Measurements from ENCODE around the gene GALM.
"Not testable (repeated sequence)": the region's sequence is repeated elsewhere in the genome, so short reads cannot be mapped to it uniquely, and the experiment has no call there.

GALM gene

DNA sequence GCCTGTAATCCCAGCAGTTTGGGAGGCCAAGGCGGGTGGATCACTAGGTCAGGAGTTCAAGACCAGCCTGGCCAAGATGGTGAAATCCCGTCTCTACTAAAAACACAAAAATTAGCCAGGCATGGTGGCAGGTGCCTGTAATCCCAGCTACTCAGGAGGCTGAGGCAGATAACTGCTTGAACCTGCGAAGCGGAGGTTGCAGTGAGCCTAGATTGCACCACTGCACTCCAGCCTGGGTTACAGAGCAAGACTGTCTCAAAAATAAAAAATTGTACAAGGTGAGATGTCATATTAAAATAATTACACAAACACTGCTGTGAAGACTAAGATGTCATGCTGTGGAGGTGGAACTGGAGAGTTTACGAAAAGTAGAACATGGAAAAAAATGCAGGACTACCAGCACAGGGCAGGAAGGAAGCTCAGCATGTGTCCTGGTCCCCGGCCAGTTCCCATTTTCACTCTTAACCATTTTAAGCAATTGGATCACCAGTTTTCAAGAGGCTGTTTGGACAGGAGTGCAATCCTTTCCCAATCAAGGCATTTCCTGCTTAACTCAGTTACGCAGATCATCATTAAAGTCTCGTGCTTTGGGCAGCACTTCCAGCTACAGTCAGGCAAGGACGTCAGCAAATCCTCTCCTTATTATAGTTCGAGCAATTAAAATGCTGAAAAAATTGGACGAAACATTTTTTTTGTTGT is 71.2 kb downstream of the GALM start:
- not testable (repeated sequence) for H3K36me3 ChIP-seq (ENCODE audit: control insufficient read depth in 1 of 2, insufficient read depth in 2 of 2, low read length in 2 of 2); H4K91ac ChIP-seq (ENCODE audit: low read depth, low read length); H4K8ac ChIP-seq (ENCODE audit: low read depth, low read length); H3K4me3 ChIP-seq (ENCODE audit: low read depth, low read length); H3K9me3 ChIP-seq (ENCODE audit: insufficient read depth, low read depth, low read length); H3K27me3 ChIP-seq (ENCODE audit: insufficient read depth, low read length); H3K18ac ChIP-seq (ENCODE audit: low read length); H3K79me2 ChIP-seq (ENCODE audit: control insufficient read depth, insufficient read depth, low read length, poor library complexity); H3K23ac ChIP-seq (ENCODE audit: low read length); H3K4me1 ChIP-seq (ENCODE audit: control insufficient read depth in 1 of 2, insufficient read depth in 2 of 2, low read length in 2 of 2); H2BK120ac ChIP-seq (ENCODE audit: insufficient read depth, low read length, poor library complexity); H3K14ac ChIP-seq (ENCODE audit: low read length); H3K4ac ChIP-seq (ENCODE audit: low read depth, low read length); H2BK12ac ChIP-seq (ENCODE audit: low read length); H2AFZ ChIP-seq (ENCODE audit: insufficient read depth, low read length, poor library complexity); H3K4me2 ChIP-seq (ENCODE audit: low read length); H2BK5ac ChIP-seq (ENCODE audit: low read depth, low read length, poor library complexity); H4K12ac ChIP-seq (ENCODE audit: low read depth, low read length); H3K79me1 ChIP-seq (ENCODE audit: low read length); H2AK5ac ChIP-seq (ENCODE audit: low read length); H3K9ac ChIP-seq (ENCODE audit: low read length)
- WGBS (ENCODE audit: extremely low coverage, insufficient coverage, insufficient read length), result no CpG with 5 or more reads among the region's 11 CpGs
- peak in 1 of 2 donors; percentile 41 for DNase-seq
- H3K27ac ChIP-seq (ENCODE audit: low read depth, low read length), result peak overlapping the region; percentile 14

- Histone ChIP-seq H3K4me3 (ENCODE audit: low read depth, low read length) (no peak overlapping the region), H3K9ac (ENCODE audit: low read length) (no peak overlapping the region), H3K14ac (ENCODE audit: low read length) (no peak overlapping the region), H4K91ac (ENCODE audit: low read depth, low read length) (no peak overlapping the region), H4K12ac (ENCODE audit: low read depth, low read length) (no peak overlapping the region), H2AFZ (ENCODE audit: insufficient read depth, low read length, poor library complexity) (no peak overlapping the region), H2AK5ac (ENCODE audit: low read length) (no peak overlapping the region), H3K4me1 (ENCODE audit: control insufficient read depth in 1 of 2, insufficient read depth in 2 of 2, low read length in 2 of 2) (peaks cover 2 to 3% of the 10 kb centered on the region in 2 experiments), H3K79me1 (ENCODE audit: low read length) (no peaks in the 10 kb centered on the region), H3K4me2 (ENCODE audit: low read length) (no peak overlapping the region), H4K8ac (ENCODE audit: low read depth, low read length) (no peak overlapping the region), H3K23ac (ENCODE audit: low read length) (no peak overlapping the region), H3K27me3 (ENCODE audit: insufficient read depth, low read length) (no peaks in the 10 kb centered on the region), H3K18ac (ENCODE audit: low read length) (no peak overlapping the region), H3K27ac (ENCODE audit: low read depth, low read length) (no peak overlapping the region), H2BK5ac (ENCODE audit: low read depth, low read length, poor library complexity) (no peak overlapping the region), H2BK120ac (ENCODE audit: insufficient read depth, low read length, poor library complexity) (no peak overlapping the region), H3K36me3 (ENCODE audit: control insufficient read depth in 1 of 2, insufficient read depth in 2 of 2, low read length in 2 of 2) (peaks cover 7 to 8% of the 10 kb centered on the region in 2 experiments), H3K4ac (ENCODE audit: low read depth, low read length) (no peak overlapping the region), H3K79me2 (ENCODE audit: control insufficient read depth, insufficient read depth, low read length, poor library complexity) (no peaks in the 10 kb centered on the region), H3K9me3 (ENCODE audit: insufficient read depth, low read depth, low read length) (no peaks in the 10 kb centered on the region), H2BK12ac (ENCODE audit: low read length) (no peak overlapping the region)
- WGBS (ENCODE audit: extremely low coverage, insufficient coverage, insufficient read length), result no CpG with 5 or more reads among the region's 3 CpGs
- DNase-seq, result no peak
Observed at GRCh38 chr2:38737925-38738324, 72.0 kb downstream of the GALM start.

DNA sequence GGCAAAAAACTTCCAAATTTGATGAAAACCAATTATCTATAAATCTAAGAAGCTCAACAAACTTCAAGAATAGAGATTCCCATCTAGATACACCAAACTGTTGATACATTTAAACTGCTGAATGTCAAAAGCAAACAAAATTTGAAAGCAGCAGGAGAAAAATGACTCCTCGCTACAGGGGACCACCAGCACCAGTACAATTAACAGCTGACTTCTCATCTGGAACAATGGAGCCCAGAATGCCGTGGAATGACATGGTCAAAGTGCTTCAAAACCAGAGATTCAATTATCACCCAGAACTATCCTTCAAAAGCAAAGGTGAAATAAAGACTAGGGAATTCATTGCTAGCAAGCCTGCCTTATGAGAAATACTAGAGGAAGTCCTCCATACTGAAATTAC is 73.6 kb downstream of the GALM start:
- WGBS (ENCODE audit: extremely low coverage, insufficient coverage, insufficient read length), result no CpG with 5 or more reads among the region's 2 CpGs
- H2BK12ac ChIP-seq (ENCODE audit: low read length), result no peak overlapping the region
- H3K18ac ChIP-seq (ENCODE audit: low read length), result no peak overlapping the region
- H4K8ac ChIP-seq (ENCODE audit: low read depth, low read length), result no peak overlapping the region
- H3K4me2 ChIP-seq (ENCODE audit: low read length), result no peak overlapping the region
- H3K4ac ChIP-seq (ENCODE audit: low read depth, low read length), result no peak overlapping the region
- H2BK5ac ChIP-seq (ENCODE audit: low read depth, low read length, poor library complexity), result no peak overlapping the region
- no peak overlapping the region for H3K9ac ChIP-seq (ENCODE audit: low read length)
- peaks cover 2 to 3% of the 10 kb centered on the region in 2 experiments for H3K4me1 ChIP-seq (ENCODE audit: control insufficient read depth in 1 of 2, insufficient read depth in 2 of 2, low read length in 2 of 2)
- H3K14ac ChIP-seq (ENCODE audit: low read length), result no peak overlapping the region
- peaks cover 6 to 10% of the 10 kb centered on the region in 2 experiments for H3K36me3 ChIP-seq (ENCODE audit: control insufficient read depth in 1 of 2, insufficient read depth in 2 of 2, low read length in 2 of 2)
- no peaks in the 10 kb centered on the region for H3K9me3 ChIP-seq (ENCODE audit: insufficient read depth, low read depth, low read length)
- H4K12ac ChIP-seq (ENCODE audit: low read depth, low read length), result no peak overlapping the region
- no peak overlapping the region for H3K27ac ChIP-seq (ENCODE audit: low read depth, low read length)
- no peaks in the 10 kb centered on the region for H3K27me3 ChIP-seq (ENCODE audit: insufficient read depth, low read length)
- H3K4me3 ChIP-seq (ENCODE audit: low read depth, low read length), result no peak overlapping the region
- no peak overlapping the region for H2AK5ac ChIP-seq (ENCODE audit: low read length)
- H2BK120ac ChIP-seq (ENCODE audit: insufficient read depth, low read length, poor library complexity), result no peak overlapping the region
- no peaks in the 10 kb centered on the region for H3K79me1 ChIP-seq (ENCODE audit: low read length)
- DNase-seq, result no peak
- no peak overlapping the region for H4K91ac ChIP-seq (ENCODE audit: low read depth, low read length)
- no peak overlapping the region for H3K23ac ChIP-seq (ENCODE audit: low read length)
- H3K79me2 ChIP-seq (ENCODE audit: control insufficient read depth, insufficient read depth, low read length, poor library complexity), result no peaks in the 10 kb centered on the region
- H2AFZ ChIP-seq (ENCODE audit: insufficient read depth, low read length, poor library complexity), result no peak overlapping the region

- no peak overlapping the region for H3K18ac ChIP-seq (ENCODE audit: low read length)
- H2BK12ac ChIP-seq (ENCODE audit: low read length), result no peak overlapping the region
- H3K9me3 ChIP-seq (ENCODE audit: insufficient read depth, low read depth, low read length), result no peaks in the 10 kb centered on the region
- peaks cover 10 to 19% of the 10 kb centered on the region in 2 experiments for H3K36me3 ChIP-seq (ENCODE audit: control insufficient read depth in 1 of 2, insufficient read depth in 2 of 2, low read length in 2 of 2)
- peaks cover 2 to 3% of the 10 kb centered on the region in 2 experiments for H3K4me1 ChIP-seq (ENCODE audit: control insufficient read depth in 1 of 2, insufficient read depth in 2 of 2, low read length in 2 of 2)
- no peak overlapping the region for H3K27ac ChIP-seq (ENCODE audit: low read depth, low read length)
- H4K12ac ChIP-seq (ENCODE audit: low read depth, low read length), result no peak overlapping the region
- H3K27me3 ChIP-seq (ENCODE audit: insufficient read depth, low read length), result no peaks in the 10 kb centered on the region
- no peak overlapping the region for H2AFZ ChIP-seq (ENCODE audit: insufficient read depth, low read length, poor library complexity)
- H3K79me1 ChIP-seq (ENCODE audit: low read length), result no peaks in the 10 kb centered on the region
- H3K4ac ChIP-seq (ENCODE audit: low read depth, low read length), result no peak overlapping the region
- peak in 1 of 2 donors; percentile 86 for DNase-seq
- no peak overlapping the region for H4K91ac ChIP-seq (ENCODE audit: low read depth, low read length)
- H2BK120ac ChIP-seq (ENCODE audit: insufficient read depth, low read length, poor library complexity), result no peak overlapping the region
- H3K4me2 ChIP-seq (ENCODE audit: low read length), result no peak overlapping the region
- H2AK5ac ChIP-seq (ENCODE audit: low read length), result no peak overlapping the region
- no peak overlapping the region for H2BK5ac ChIP-seq (ENCODE audit: low read depth, low read length, poor library complexity)
- no peaks in the 10 kb centered on the region for H3K79me2 ChIP-seq (ENCODE audit: control insufficient read depth, insufficient read depth, low read length, poor library complexity)
- H3K23ac ChIP-seq (ENCODE audit: low read length), result peak overlapping the region; percentile 95
- no peak overlapping the region for H4K8ac ChIP-seq (ENCODE audit: low read depth, low read length)
- no peak overlapping the region for H3K4me3 ChIP-seq (ENCODE audit: low read depth, low read length)
- H3K14ac ChIP-seq (ENCODE audit: low read length), result no peak overlapping the region
- H3K9ac ChIP-seq (ENCODE audit: low read length), result no peak overlapping the region
- WGBS (ENCODE audit: extremely low coverage, insufficient coverage, insufficient read length), result no CpG with 5 or more reads among the region's 11 CpGs
Observed at GRCh38 chr2:38740851-38741731, 75.2 kb downstream of the GALM start.
